ENCODE data around the gene AGA.

DNA sequence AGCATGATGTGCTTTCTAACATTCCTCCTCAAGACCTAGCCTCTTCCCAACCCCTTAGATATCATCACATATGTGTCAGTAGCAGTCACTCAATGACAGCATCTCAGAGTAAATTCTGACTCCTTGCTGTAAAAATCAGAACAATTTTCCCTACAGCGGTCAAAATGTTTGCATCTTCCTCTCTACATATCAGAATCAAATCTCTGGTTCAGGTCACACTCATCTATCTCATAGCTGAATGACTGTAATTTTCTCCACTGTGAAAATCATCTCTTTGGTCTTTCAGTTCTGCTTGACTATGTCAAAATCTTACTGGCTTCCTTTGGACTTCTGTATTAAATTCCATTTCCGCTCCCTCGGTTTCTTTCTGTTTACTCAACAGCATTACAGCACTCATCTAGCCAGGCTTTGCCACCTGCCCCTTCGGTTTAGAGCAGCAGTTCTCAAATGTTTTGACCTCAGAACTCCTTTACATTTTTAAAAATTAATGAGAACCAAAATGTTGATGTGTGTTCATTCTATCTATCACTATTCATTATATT is 57.3 kb downstream of the AGA start:
- TF ChIP-seq, protein P1, sequence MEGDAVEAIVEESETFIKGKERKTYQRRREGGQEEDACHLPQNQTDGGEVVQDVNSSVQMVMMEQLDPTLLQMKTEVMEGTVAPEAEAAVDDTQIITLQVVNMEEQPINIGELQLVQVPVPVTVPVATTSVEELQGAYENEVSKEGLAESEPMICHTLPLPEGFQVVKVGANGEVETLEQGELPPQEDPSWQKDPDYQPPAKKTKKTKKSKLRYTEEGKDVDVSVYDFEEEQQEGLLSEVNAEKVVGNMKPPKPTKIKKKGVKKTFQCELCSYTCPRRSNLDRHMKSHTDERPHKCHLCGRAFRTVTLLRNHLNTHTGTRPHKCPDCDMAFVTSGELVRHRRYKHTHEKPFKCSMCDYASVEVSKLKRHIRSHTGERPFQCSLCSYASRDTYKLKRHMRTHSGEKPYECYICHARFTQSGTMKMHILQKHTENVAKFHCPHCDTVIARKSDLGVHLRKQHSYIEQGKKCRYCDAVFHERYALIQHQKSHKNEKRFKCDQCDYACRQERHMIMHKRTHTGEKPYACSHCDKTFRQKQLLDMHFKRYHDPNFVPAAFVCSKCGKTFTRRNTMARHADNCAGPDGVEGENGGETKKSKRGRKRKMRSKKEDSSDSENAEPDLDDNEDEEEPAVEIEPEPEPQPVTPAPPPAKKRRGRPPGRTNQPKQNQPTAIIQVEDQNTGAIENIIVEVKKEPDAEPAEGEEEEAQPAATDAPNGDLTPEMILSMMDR (IDR thresholded peaks at IDR 0.05; ENCODE audit: low read length), result no peak
- no peak for TF ChIP-seq EZH2 (optimal IDR thresholded peaks at IDR 0.05; ENCODE audit: low read depth, low read length)
